VCaP (cell line): Measurements from ENCODE around the gene MAD2L2.

Experiments
- H3K27ac ChIP-seq: fragments of 450-650 bp; 2 replicates; pipeline ENCODE4 v1.5.1; 2017
- TF ChIP-seq, protein P1 (sequence below): fragments of 450-650 bp; conservative IDR thresholded peaks from 2 replicates; pipeline ENCODE4 v1.5.1; 2017; ENCODE audit warnings: mild to moderate bottlenecking, moderate library complexity

The MAD2L2 gene

DNA sequence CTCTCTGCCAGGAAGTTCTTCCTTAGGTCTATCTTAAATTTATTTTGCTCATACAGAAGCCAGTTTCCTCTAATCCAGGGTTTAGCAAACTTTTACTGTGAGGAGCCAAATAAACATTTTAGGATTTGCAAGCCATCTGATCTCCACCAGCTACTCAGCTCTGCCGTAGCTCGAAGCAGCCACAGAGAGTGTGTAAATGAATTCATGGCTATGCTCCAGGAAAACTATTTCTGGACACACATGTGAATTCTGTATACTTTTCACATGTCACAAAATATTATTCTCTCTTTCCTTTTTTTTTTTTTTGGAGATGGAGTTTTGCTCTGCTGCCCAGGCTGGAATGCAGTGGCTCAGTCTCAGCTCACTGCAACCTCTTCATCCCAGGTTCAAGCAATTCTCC lies 41.6 kb upstream of the MAD2L2 start:
- H3K27ac ChIP-seq = no peak overlapping the region
- TF ChIP-seq, protein P1, sequence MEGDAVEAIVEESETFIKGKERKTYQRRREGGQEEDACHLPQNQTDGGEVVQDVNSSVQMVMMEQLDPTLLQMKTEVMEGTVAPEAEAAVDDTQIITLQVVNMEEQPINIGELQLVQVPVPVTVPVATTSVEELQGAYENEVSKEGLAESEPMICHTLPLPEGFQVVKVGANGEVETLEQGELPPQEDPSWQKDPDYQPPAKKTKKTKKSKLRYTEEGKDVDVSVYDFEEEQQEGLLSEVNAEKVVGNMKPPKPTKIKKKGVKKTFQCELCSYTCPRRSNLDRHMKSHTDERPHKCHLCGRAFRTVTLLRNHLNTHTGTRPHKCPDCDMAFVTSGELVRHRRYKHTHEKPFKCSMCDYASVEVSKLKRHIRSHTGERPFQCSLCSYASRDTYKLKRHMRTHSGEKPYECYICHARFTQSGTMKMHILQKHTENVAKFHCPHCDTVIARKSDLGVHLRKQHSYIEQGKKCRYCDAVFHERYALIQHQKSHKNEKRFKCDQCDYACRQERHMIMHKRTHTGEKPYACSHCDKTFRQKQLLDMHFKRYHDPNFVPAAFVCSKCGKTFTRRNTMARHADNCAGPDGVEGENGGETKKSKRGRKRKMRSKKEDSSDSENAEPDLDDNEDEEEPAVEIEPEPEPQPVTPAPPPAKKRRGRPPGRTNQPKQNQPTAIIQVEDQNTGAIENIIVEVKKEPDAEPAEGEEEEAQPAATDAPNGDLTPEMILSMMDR = no peak

DNA sequence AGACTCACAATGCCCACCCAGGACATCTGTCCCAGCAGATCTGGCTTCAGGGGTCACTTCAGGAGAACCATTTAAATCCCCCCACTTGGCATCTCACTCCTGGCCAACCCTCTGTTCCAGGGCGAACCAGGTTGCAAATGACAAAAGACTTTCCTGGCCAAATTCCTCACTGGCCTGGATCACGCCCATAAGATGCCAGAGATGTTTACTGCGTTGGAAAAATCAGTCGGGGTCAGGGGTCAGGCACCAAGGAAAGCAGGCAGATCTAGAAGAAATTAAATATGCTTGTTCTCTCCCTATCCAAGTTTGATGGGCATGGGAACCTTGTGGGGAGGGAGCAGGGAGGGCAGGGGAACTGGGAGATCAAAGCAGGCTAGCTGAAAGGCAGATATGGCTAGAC lies 40.4 kb upstream of the MAD2L2 start:
- TF ChIP-seq, protein P1 = no peak

DNA sequence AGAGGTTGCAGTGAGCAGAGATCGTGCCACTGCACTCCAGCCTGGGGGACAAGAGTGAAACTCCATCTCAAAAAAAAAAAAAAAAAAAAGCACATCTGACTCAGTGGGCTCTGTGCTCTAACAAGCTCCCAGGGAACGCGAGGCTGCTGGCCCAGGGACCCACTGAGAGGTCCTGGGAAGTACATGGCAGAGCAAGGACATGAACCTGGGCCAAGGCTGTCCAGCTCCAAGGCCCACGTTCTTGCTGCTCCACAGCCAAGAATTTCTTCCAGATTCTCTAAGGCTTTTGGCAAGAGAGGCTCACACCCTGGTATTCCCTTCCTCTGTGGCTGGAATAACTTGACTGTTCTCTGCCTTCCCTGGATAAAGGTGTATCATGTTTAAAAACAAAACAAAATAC lies 39.6 kb upstream of the MAD2L2 start:
- TF ChIP-seq, protein P1 = no peak
- no peak overlapping the region for H3K27ac ChIP-seq

More for the DNA sequence above, 40.4 kb upstream of the MAD2L2 start:
- H3K27ac ChIP-seq = no peak overlapping the region

DNA sequence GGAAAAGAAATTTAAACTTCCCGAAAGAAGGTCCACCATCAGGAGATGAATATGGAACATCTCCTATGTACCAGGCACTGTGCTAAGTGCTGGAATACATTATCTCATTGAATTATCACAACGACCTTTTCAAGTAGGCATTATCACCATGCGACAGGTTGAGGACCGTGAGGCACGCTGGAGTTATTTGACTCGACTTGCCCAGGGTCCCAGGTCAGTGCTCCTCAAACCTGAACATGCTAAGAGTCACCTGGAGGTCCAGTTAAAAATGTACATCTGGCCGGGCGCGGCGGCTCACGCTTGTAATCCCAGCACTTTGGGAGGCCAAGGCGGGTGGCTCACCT lies 39.1 kb upstream of the MAD2L2 start:
- TF ChIP-seq, protein P1 = peak; percentile 46
- no peak overlapping the region for H3K27ac ChIP-seq

DNA sequence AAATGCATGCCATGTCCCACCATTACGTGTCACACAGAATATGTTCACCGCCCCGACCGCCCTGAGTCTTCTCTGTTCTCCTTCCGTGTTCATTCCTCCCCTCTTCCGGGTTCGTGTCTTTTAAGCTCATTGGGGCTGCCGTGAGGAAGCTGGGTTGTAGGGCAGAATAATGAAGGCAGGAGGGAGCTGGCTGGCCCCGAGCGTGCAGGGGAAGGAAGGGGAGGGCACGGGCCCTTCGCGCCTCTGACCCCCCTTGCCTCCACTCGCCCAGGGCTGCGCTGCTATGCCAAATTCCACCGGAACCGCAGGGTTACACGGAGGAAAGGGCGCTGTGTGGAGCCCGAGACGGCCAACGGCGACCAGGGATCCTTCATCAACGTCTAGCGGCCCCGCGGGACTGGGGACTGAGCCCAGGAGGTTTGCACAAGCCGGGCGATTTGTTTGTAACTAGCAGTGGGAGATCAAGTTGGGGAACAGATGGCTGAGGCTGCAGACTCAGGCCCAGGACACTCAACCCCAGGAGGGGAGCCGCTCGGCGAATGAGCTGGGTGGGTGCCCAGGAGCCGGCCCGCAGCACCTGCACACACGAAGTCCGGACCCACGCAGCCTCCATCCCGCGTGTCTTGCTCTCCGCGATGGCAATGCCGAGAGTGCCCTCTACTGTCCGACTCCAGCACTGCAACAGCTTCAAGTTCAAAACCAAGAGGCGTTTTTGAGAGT lies 38.5 kb upstream of the MAD2L2 start:
- H3K27ac ChIP-seq = peak overlapping the region; percentile 56
- TF ChIP-seq, protein P1 = peak; percentile 94

DNA sequence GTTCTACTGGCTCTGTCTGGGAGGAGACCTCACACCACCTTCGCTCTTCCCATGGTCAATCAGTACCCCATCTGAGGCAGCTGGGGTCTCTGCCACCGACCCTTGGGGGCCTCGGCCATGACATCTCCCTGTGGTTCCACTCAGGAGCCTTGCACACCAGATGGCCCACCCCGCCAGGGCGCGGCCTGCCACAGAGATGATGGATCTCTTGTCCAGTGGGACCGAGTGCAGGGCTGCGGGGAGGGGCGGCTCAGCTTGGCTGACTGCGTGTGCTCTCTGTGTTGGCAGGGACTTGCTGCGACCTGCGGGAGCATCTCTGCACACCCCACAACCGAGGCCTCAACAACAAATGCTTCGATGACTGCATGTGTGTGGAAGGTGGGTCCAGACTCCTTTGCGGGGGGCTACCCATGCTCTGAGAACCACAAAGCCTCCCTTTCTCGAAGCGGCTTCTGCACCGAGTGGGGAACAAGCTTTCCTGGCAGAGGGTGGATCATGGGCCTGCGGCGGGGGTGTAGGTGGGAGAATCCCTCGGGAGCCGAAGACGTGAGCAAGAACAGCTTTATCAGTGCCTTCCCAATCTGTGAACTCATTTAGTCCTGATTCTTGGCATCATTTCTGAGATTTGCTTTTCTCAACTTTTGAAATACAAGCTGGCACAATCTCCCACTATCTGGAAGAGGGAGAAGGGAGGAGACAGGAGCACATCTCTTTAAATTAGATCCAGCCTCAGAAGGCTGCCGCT lies 34.1 kb upstream of the MAD2L2 start:
- no peak overlapping the region for H3K27ac ChIP-seq
- TF ChIP-seq, protein P1 = no peak

DNA sequence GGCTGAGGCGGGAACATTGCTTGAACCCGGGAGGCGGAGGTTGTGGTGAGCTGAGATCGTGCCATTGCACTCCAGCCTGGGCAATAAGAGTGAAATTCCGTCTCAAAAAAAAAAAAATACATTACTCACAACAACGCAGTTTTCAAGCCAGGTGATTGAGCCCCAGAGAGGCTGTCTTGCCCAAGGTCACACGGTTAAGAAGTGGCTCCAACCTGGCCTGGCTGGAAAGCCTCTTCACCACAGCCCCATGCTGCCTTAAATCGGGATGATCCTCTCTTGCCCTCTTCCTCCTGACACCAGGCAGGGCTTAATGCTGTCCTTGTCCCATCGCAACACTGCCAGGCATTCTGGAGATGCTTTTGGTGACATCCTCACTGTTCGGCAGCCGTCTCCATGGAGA lies 32.1 kb upstream of the MAD2L2 start:
- TF ChIP-seq, protein P1 = no peak

More for the DNA sequence above, 32.1 kb upstream of the MAD2L2 start:
- H3K27ac ChIP-seq = no peak overlapping the region
